Karpas-422 (cell line): ENCODE results near the gene B3GAT1. TPM values are rescaled to one million over a fixed set of nuclear protein-coding genes. Genes with fewer than 3 reads are reported as not detected.

Experiments
- DNase-seq: peaks from one replicate; pipeline ENCODE4 v3.0.0-alpha.2; 2015
- H2AFZ ChIP-seq: fragments of 200-600 bp; sonication (generic); 2 replicates; pipeline ENCODE4 v1.6.1; 2014; ENCODE audit warnings: antibody characterized with exemption, low read length, mixed read lengths
- H3K27ac ChIP-seq: fragments of 200-600 bp; sonication (generic); 2 replicates; pipeline ENCODE4 v1.5.1; 2014; ENCODE audit warnings: mild to moderate bottlenecking, low read length, moderate library complexity
- H3K27me3 ChIP-seq: fragments of 200-600 bp; sonication (generic); 2 replicates; pipeline ENCODE4 v1.6.1; 2014; ENCODE audit warnings: low read length, mixed read lengths
- H3K36me3 ChIP-seq: fragments of 200-600 bp; sonication (generic); 2 replicates; pipeline ENCODE4 v1.6.1; 2014; ENCODE audit warnings: low read length, mixed read lengths; ENCODE audit not compliant: insufficient read depth
- H3K4me1 ChIP-seq: fragments of 200-600 bp; sonication (generic); 2 replicates; pipeline ENCODE4 v1.6.1; 2014; ENCODE audit warnings: mild to moderate bottlenecking, low read length, mixed read lengths
- H3K4me2 ChIP-seq: fragments of 200-600 bp; sonication (generic); 2 replicates; pipeline ENCODE4 v1.6.1; 2014; ENCODE audit warnings: low read length, low read depth, mild to moderate bottlenecking; ENCODE audit not compliant: poor library complexity, severe bottlenecking
- H3K4me3 ChIP-seq: fragments of 200-600 bp; sonication (generic); 2 replicates; pipeline ENCODE4 v1.5.1; 2014; ENCODE audit warnings: mild to moderate bottlenecking, antibody characterized with exemption, low read length, mixed read lengths
- H3K79me2 ChIP-seq: fragments of 200-600 bp; sonication (generic); 2 replicates; pipeline ENCODE4 v1.6.1; 2014; ENCODE audit warnings: mild to moderate bottlenecking, low read length, mixed read lengths
- H3K9ac ChIP-seq: fragments of 200-600 bp; sonication (generic); 2 replicates; pipeline ENCODE4 v1.6.0; 2014; ENCODE audit warnings: low read length
- H3K9me2 ChIP-seq: fragments of 200-600 bp; sonication (generic), shearing (Covaris generic); replicated peaks from 2 replicates; pipeline ENCODE4 v1.6.0; 2014; ENCODE audit warnings: mild to moderate bottlenecking, low read length, moderate library complexity; ENCODE audit not compliant: insufficient read depth
- H3K9me3 ChIP-seq: fragments of 300-700, 200-600 bp; sonication (generic); 2 replicates; pipeline ENCODE4 v1.6.1; 2014; ENCODE audit warnings: low read length, mixed read lengths
- H4K20me1 ChIP-seq: fragments of 200-600 bp; sonication (generic); 2 replicates; pipeline ENCODE4 v1.6.1; 2014; ENCODE audit warnings: mild to moderate bottlenecking, antibody characterized with exemption, low read length, low read depth; ENCODE audit not compliant: insufficient read depth
- total RNA-seq: library from RNA; depleted of rRNA; stranded (reverse); fragments of >200 nt; shearing (Covaris generic); gene quantifications from 2 replicates; pipeline ENCODE4 v1.2.3, GENCODE V29; 2014; ENCODE audit warnings: low replicate concordance

B3GAT1 gene
- total RNA-seq, 1 experiment from 2014 or later: not detected

GRCh38 chr11:134404575-134405341, 7.3 kb downstream of the B3GAT1 start:
- H3K27me3 ChIP-seq: no peaks in the 10 kb centered on the region

GRCh38 chr11:134402910-134403309, 9.1 kb downstream of the B3GAT1 start:
- Histone ChIP-seq H3K9ac (no peak overlapping the region), H4K20me1 (no peaks in the 10 kb centered on the region), H2AFZ (no peak overlapping the region), H3K27me3 (no peaks in the 10 kb centered on the region), H3K4me2 (no peak overlapping the region), H3K9me3 (no peaks in the 10 kb centered on the region), H3K9me2 (no peaks in the 10 kb centered on the region), H3K27ac (no peak overlapping the region), H3K4me1 (no peaks in the 10 kb centered on the region), H3K79me2 (no peaks in the 10 kb centered on the region), H3K4me3 (no peak overlapping the region), H3K36me3 (no peaks in the 10 kb centered on the region)
- no peak for DNase-seq

More at GRCh38 chr11:134404575-134405341, 7.3 kb downstream of the B3GAT1 start:
- no peak overlapping the region for H3K9ac ChIP-seq
- H3K9me3 ChIP-seq: no peaks in the 10 kb centered on the region
- H3K27ac ChIP-seq: no peak overlapping the region
- no peak overlapping the region for H2AFZ ChIP-seq
- no peaks in the 10 kb centered on the region for H3K36me3 ChIP-seq
- no peaks in the 10 kb centered on the region for H3K9me2 ChIP-seq
- H3K4me2 ChIP-seq: no peak overlapping the region
- H4K20me1 ChIP-seq: no peaks in the 10 kb centered on the region
- H3K4me1 ChIP-seq: no peaks in the 10 kb centered on the region
- no peaks in the 10 kb centered on the region for H3K79me2 ChIP-seq
- no peak for DNase-seq
- no peak overlapping the region for H3K4me3 ChIP-seq

GRCh38 chr11:134401825-134402809, 9.9 kb downstream of the B3GAT1 start:
- Histone ChIP-seq H3K4me3 (no peak overlapping the region), H3K27ac (no peak overlapping the region), H3K36me3 (no peaks in the 10 kb centered on the region), H3K4me2 (no peak overlapping the region), H4K20me1 (no peaks in the 10 kb centered on the region), H3K79me2 (no peaks in the 10 kb centered on the region), H3K9me2 (no peaks in the 10 kb centered on the region), H3K27me3 (no peaks in the 10 kb centered on the region), H3K9ac (no peak overlapping the region), H3K9me3 (no peaks in the 10 kb centered on the region), H2AFZ (no peak overlapping the region), H3K4me1 (no peaks in the 10 kb centered on the region)
- DNase-seq: no peak

GRCh38 chr11:134399996-134400395, 12.0 kb downstream of the B3GAT1 start:
- no peak overlapping the region for H3K9ac ChIP-seq
- H3K79me2 ChIP-seq: no peaks in the 10 kb centered on the region
- H3K4me1 ChIP-seq: no peaks in the 10 kb centered on the region
- no peaks in the 10 kb centered on the region for H4K20me1 ChIP-seq
- no peaks in the 10 kb centered on the region for H3K27me3 ChIP-seq
- no peak overlapping the region for H3K4me2 ChIP-seq
- no peak overlapping the region for H3K4me3 ChIP-seq
- no peak overlapping the region for H2AFZ ChIP-seq
- H3K27ac ChIP-seq: no peak overlapping the region
- DNase-seq: no peak
- H3K9me3 ChIP-seq: no peaks in the 10 kb centered on the region
- no peaks in the 10 kb centered on the region for H3K36me3 ChIP-seq
- no peaks in the 10 kb centered on the region for H3K9me2 ChIP-seq

- no peaks in the 10 kb centered on the region for H3K4me1 ChIP-seq
- no peak overlapping the region for H3K4me2 ChIP-seq
- no peaks in the 10 kb centered on the region for H4K20me1 ChIP-seq
- no peak overlapping the region for H3K9ac ChIP-seq
- no peaks in the 10 kb centered on the region for H3K79me2 ChIP-seq
- H3K4me3 ChIP-seq: no peak overlapping the region
- no peak overlapping the region for H3K27ac ChIP-seq
- no peak overlapping the region for H2AFZ ChIP-seq
- H3K9me3 ChIP-seq: no peaks in the 10 kb centered on the region
- no peaks in the 10 kb centered on the region for H3K36me3 ChIP-seq
- no peak for DNase-seq
- H3K9me2 ChIP-seq: no peaks in the 10 kb centered on the region
- no peaks in the 10 kb centered on the region for H3K27me3 ChIP-seq
These were observed 12.8 kb downstream of the B3GAT1 start for GRCh38 chr11:134399293-134399654.

GRCh38 chr11:134398644-134399292, 13.3 kb downstream of the B3GAT1 start:
- Histone ChIP-seq H3K9me2 (no peaks in the 10 kb centered on the region), H2AFZ (no peak overlapping the region), H3K79me2 (no peaks in the 10 kb centered on the region), H3K4me1 (no peaks in the 10 kb centered on the region), H3K36me3 (no peaks in the 10 kb centered on the region), H3K27ac (no peak overlapping the region), H3K27me3 (no peaks in the 10 kb centered on the region), H4K20me1 (no peaks in the 10 kb centered on the region), H3K9ac (no peak overlapping the region), H3K4me3 (no peak overlapping the region), H3K9me3 (no peaks in the 10 kb centered on the region), H3K4me2 (no peak overlapping the region)
- DNase-seq: no peak

GRCh38 chr11:134398079-134398444, 14.0 kb downstream of the B3GAT1 start:
- H3K4me3 ChIP-seq: no peak overlapping the region
- H3K4me1 ChIP-seq: no peaks in the 10 kb centered on the region
- H3K9me3 ChIP-seq: no peaks in the 10 kb centered on the region
- no peaks in the 10 kb centered on the region for H3K36me3 ChIP-seq
- H3K4me2 ChIP-seq: no peak overlapping the region
- no peak overlapping the region for H3K9ac ChIP-seq
- no peak overlapping the region for H3K27ac ChIP-seq
- no peaks in the 10 kb centered on the region for H4K20me1 ChIP-seq
- no peaks in the 10 kb centered on the region for H3K79me2 ChIP-seq
- DNase-seq: no peak
- H3K9me2 ChIP-seq: no peaks in the 10 kb centered on the region
- no peaks in the 10 kb centered on the region for H3K27me3 ChIP-seq
- no peak overlapping the region for H2AFZ ChIP-seq
